Trophoblast cell (in vitro differentiated cells and primary cell): ENCODE results near the gene FAM20C. TPM values are rescaled to one million over a fixed set of nuclear protein-coding genes. Genes with fewer than 3 reads are reported as not detected.

Source experiments
- DNase-seq, 2 donors: peaks; one replicate each; pipeline ENCODE4 v3.0.0-alpha.2; 2016
- H2AFZ ChIP-seq: 2 replicates; pipeline ENCODE4 v1.6.1; 2013; ENCODE audit warnings: low read length, moderate library complexity, mild to moderate bottlenecking; ENCODE audit not compliant: insufficient read depth, poor library complexity
- H2AK5ac ChIP-seq: 2 replicates; pipeline ENCODE4 v1.6.1; 2013; ENCODE audit warnings: mild to moderate bottlenecking, low read length
- H2BK120ac ChIP-seq: 2 replicates; pipeline ENCODE4 v1.6.1; 2013; ENCODE audit warnings: low read length, mild to moderate bottlenecking, moderate library complexity; ENCODE audit not compliant: insufficient read depth, poor library complexity
- H2BK12ac ChIP-seq: 2 replicates; pipeline ENCODE4 v1.6.1; 2013; ENCODE audit warnings: mild to moderate bottlenecking, low read length, moderate library complexity
- H2BK5ac ChIP-seq: 2 replicates; pipeline ENCODE4 v1.6.1; 2013; ENCODE audit warnings: low read length, low read depth, moderate library complexity, mild to moderate bottlenecking; ENCODE audit not compliant: poor library complexity
- H3K14ac ChIP-seq: 2 replicates; pipeline ENCODE4 v1.6.1; 2013; ENCODE audit warnings: mild to moderate bottlenecking, low read length
- H3K18ac ChIP-seq: 2 replicates; pipeline ENCODE4 v1.6.1; 2013; ENCODE audit warnings: mild to moderate bottlenecking, low read length
- H3K23ac ChIP-seq: 2 replicates; pipeline ENCODE4 v1.6.1; 2013; ENCODE audit warnings: low read length
- H3K27ac ChIP-seq: 2 replicates; pipeline ENCODE4 v1.5.1; 2013; ENCODE audit warnings: low read depth, mild to moderate bottlenecking, inconsistent platforms, low read length, moderate library complexity
- H3K27me3 ChIP-seq: 2 replicates; pipeline ENCODE4 v1.6.1; 2013; ENCODE audit warnings: inconsistent platforms, mild to moderate bottlenecking, low read length, moderate library complexity; ENCODE audit not compliant: insufficient read depth
- H3K36me3 ChIP-seq, 2 experiments: 1 replicate in 1 of 2; 2 replicates in 1 of 2; pipeline ENCODE4 v1.6.1; 2013; ENCODE audit warnings: low read length in 2 of 2, mild to moderate bottlenecking in 2 of 2, moderate library complexity in 1 of 2; ENCODE audit not compliant: insufficient read depth in 2 of 2, control insufficient read depth in 1 of 2
- H3K4ac ChIP-seq: 2 replicates; pipeline ENCODE4 v1.6.1; 2013; ENCODE audit warnings: low read depth, mild to moderate bottlenecking, low read length, moderate library complexity
- H3K4me1 ChIP-seq, 2 experiments: 1 replicate in 1 of 2; 2 replicates in 1 of 2; pipeline ENCODE4 v1.6.1; 2013; ENCODE audit warnings: low read length in 2 of 2, mild to moderate bottlenecking in 2 of 2, moderate library complexity in 1 of 2; ENCODE audit not compliant: insufficient read depth in 2 of 2, control insufficient read depth in 1 of 2
- H3K4me2 ChIP-seq: 2 replicates; pipeline ENCODE4 v1.6.1; 2013; ENCODE audit warnings: inconsistent platforms, mild to moderate bottlenecking, low read length, moderate library complexity
- H3K4me3 ChIP-seq: 2 replicates; pipeline ENCODE4 v1.5.1; 2013; ENCODE audit warnings: mild to moderate bottlenecking, low read depth, low read length, inconsistent platforms
- H3K79me1 ChIP-seq: one replicate; pipeline ENCODE4 v1.6.1; 2013; ENCODE audit warnings: low read length
- H3K79me2 ChIP-seq: 2 replicates; pipeline ENCODE4 v1.6.1; 2013; ENCODE audit warnings: low read length, mild to moderate bottlenecking; ENCODE audit not compliant: control insufficient read depth, insufficient read depth, poor library complexity
- H3K9ac ChIP-seq: 2 replicates; pipeline ENCODE4 v1.6.1; 2013; ENCODE audit warnings: mild to moderate bottlenecking, low read length
- H3K9me3 ChIP-seq: 2 replicates; pipeline ENCODE4 v1.6.1; 2013; ENCODE audit warnings: low read depth, mild to moderate bottlenecking, control low read depth, inconsistent platforms, low read length; ENCODE audit not compliant: insufficient read depth
- H4K12ac ChIP-seq: 2 replicates; pipeline ENCODE4 v1.6.1; 2013; ENCODE audit warnings: low read depth, mild to moderate bottlenecking, low read length, moderate library complexity
- H4K8ac ChIP-seq: 2 replicates; pipeline ENCODE4 v1.6.1; 2013; ENCODE audit warnings: low read depth, mild to moderate bottlenecking, low read length, moderate library complexity
- H4K91ac ChIP-seq: one replicate; pipeline ENCODE4 v1.6.1; 2013; ENCODE audit warnings: low read depth, mild to moderate bottlenecking, low read length, moderate library complexity
- WGBS: extraction: QIAGEN DNeasy Blood & Tissue Kit; methylation state at CpG from one replicate; pipeline ENCODE4 v1.1.7; 2013; ENCODE audit warnings: missing lambda C conversion rate; ENCODE audit not compliant: insufficient read length, insufficient coverage; ENCODE audit errors: extremely low coverage; 5-methylcytosine and 5-hydroxymethylcytosine counted together
- polyA plus RNA-seq: library from polyadenylated mRNA; stranded (reverse); fragments of 200-250 nt; gene quantifications from 2 replicates; pipeline ENCODE4 v1.2.3, GENCODE V29; 2013

FAM20C gene
- polyA plus RNA-seq = 0.24 and 0.33 TPM in 2 replicates

GRCh38 chr7:191981-192649, at the start of gene FAM20C:
FAM20C (plus strand) TSS chr7:192571; CDS start chr7:193200, 629 bp downstream.
- H3K9ac ChIP-seq = no peak within 1 kb of the TSS
- H3K27ac ChIP-seq = no peak within 1 kb of the TSS
- no peak within 1 kb of the TSS for H2BK5ac ChIP-seq
- H4K91ac ChIP-seq = no peak within 1 kb of the TSS
- no peak within 1 kb of the TSS for H4K12ac ChIP-seq
- H3K18ac ChIP-seq = no peak within 1 kb of the TSS
- H4K8ac ChIP-seq = no peak within 1 kb of the TSS
- H2AFZ ChIP-seq = peak within 1 kb of the TSS; percentile 5
- no peak within 1 kb of the TSS for H2BK12ac ChIP-seq
- H3K4me3 ChIP-seq = peak within 1 kb of the TSS; percentile 66
- H3K27me3 ChIP-seq = peaks cover 37% of the 10 kb centered on the region
- no peaks in the 10 kb centered on the region for H3K36me3 ChIP-seq
- H2AK5ac ChIP-seq = no peak within 1 kb of the TSS
- no peaks in the 10 kb centered on the region for H3K79me1 ChIP-seq
- H3K4me1 ChIP-seq = peaks cover 0 to 4% of the 10 kb centered on the region in 2 experiments
- no CpG with 5 or more reads among the region's 89 CpGs for WGBS
- peak within 1 kb of the TSS; percentile 81 for H3K4me2 ChIP-seq
- no peak within 1 kb of the TSS for H3K14ac ChIP-seq
- peak in 1 of 2 donors; percentile 37 for DNase-seq
- peaks cover 4% of the 10 kb centered on the region for H3K9me3 ChIP-seq
- no peaks in the 10 kb centered on the region for H3K79me2 ChIP-seq
- H3K23ac ChIP-seq = no peak within 1 kb of the TSS
- H2BK120ac ChIP-seq = no peak within 1 kb of the TSS
- H3K4ac ChIP-seq = no peak within 1 kb of the TSS

GRCh38 chr7:143145-143751, 49.1 kb upstream of the FAM20C start:
- Histone ChIP-seq H3K27me3 (no peaks in the 10 kb centered on the region), H3K27ac (no peak overlapping the region), H3K23ac (no peak overlapping the region), H2BK12ac (no peak overlapping the region), H2AK5ac (no peak overlapping the region), H2BK120ac (no peak overlapping the region), H2AFZ (no peak overlapping the region), H3K4me1 (no peaks in the 10 kb centered on the region), H3K4ac (no peak overlapping the region), H3K9ac (no peak overlapping the region), H3K9me3 (no peaks in the 10 kb centered on the region), H3K4me3 (no peak overlapping the region), H4K8ac (no peak overlapping the region), H4K91ac (no peak overlapping the region), H3K79me1 (no peaks in the 10 kb centered on the region), H3K79me2 (no peaks in the 10 kb centered on the region), H3K36me3 (no peaks in the 10 kb centered on the region), H3K18ac (no peak overlapping the region), H3K14ac (no peak overlapping the region), H4K12ac (no peak overlapping the region), H3K4me2 (no peak overlapping the region), H2BK5ac (no peak overlapping the region)
- no CpG with 5 or more reads among the region's 22 CpGs for WGBS
- DNase-seq = no peak

GRCh38 chr7:143811-144453, 48.4 kb upstream of the FAM20C start:
- no peaks in the 10 kb centered on the region for H3K9me3 ChIP-seq
- H2AFZ ChIP-seq = no peak overlapping the region
- no peak overlapping the region for H3K4me2 ChIP-seq
- H4K91ac ChIP-seq = no peak overlapping the region
- no peak overlapping the region for H3K14ac ChIP-seq
- no peak overlapping the region for H3K4me3 ChIP-seq
- no peak overlapping the region for H3K23ac ChIP-seq
- H2BK5ac ChIP-seq = no peak overlapping the region
- no peak overlapping the region for H4K12ac ChIP-seq
- no peak overlapping the region for H3K9ac ChIP-seq
- H3K79me1 ChIP-seq = no peaks in the 10 kb centered on the region
- WGBS = no CpG with 5 or more reads among the region's 12 CpGs
- no peak overlapping the region for H3K4ac ChIP-seq
- H2BK120ac ChIP-seq = no peak overlapping the region
- no peaks in the 10 kb centered on the region for H3K79me2 ChIP-seq
- H3K18ac ChIP-seq = no peak overlapping the region
- H3K4me1 ChIP-seq = no peaks in the 10 kb centered on the region
- no peak overlapping the region for H2AK5ac ChIP-seq
- H2BK12ac ChIP-seq = no peak overlapping the region
- H4K8ac ChIP-seq = no peak overlapping the region
- H3K36me3 ChIP-seq = no peaks in the 10 kb centered on the region
- no peak for DNase-seq
- H3K27ac ChIP-seq = no peak overlapping the region
- no peaks in the 10 kb centered on the region for H3K27me3 ChIP-seq

GRCh38 chr7:144454-144826, 47.9 kb upstream of the FAM20C start:
- WGBS = no CpG with 5 or more reads among the region's 15 CpGs
- H2BK120ac ChIP-seq = no peak overlapping the region
- H4K91ac ChIP-seq = no peak overlapping the region
- H3K36me3 ChIP-seq = no peaks in the 10 kb centered on the region
- H3K4me2 ChIP-seq = no peak overlapping the region
- H4K8ac ChIP-seq = no peak overlapping the region
- no peaks in the 10 kb centered on the region for H3K9me3 ChIP-seq
- H3K79me2 ChIP-seq = no peaks in the 10 kb centered on the region
- H3K27ac ChIP-seq = no peak overlapping the region
- no peak overlapping the region for H2AK5ac ChIP-seq
- no peak overlapping the region for H3K4ac ChIP-seq
- H2BK12ac ChIP-seq = no peak overlapping the region
- no peak overlapping the region for H3K4me3 ChIP-seq
- no peaks in the 10 kb centered on the region for H3K4me1 ChIP-seq
- H2AFZ ChIP-seq = no peak overlapping the region
- no peak overlapping the region for H3K23ac ChIP-seq
- H3K18ac ChIP-seq = no peak overlapping the region
- no peak overlapping the region for H3K9ac ChIP-seq
- H4K12ac ChIP-seq = no peak overlapping the region
- no peaks in the 10 kb centered on the region for H3K27me3 ChIP-seq
- DNase-seq = no peak
- no peak overlapping the region for H2BK5ac ChIP-seq
- peaks cover 2% of the 10 kb centered on the region for H3K79me1 ChIP-seq
- H3K14ac ChIP-seq = no peak overlapping the region
